Measurements from ENCODE around the gene TSPAN16.
"Not testable (repeated sequence)": the region's sequence is repeated elsewhere in the genome, so short reads cannot be mapped to it uniquely, and the experiment has no call there.

The TSPAN16 gene

DNA sequence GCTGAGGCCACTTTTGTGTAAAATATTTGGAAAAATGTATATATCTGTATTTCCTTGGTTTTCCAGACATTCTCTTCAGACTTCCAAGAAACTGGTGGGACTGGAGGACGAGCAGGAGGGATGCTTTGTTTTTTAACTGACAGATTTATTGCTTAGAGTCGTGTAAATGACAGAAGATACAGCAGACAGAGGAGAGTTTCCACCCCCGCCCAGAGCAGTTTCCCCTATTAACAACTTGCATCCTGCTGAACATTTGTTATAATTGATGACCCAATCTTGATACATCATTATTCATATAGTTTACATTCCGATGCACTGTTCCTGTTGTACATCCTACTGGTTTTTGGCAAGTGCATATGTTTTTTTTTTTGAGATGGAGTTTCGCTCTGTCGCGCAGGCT lies 26.6 kb upstream of the TSPAN16 start:
- DNase-seq: no peak

DNA sequence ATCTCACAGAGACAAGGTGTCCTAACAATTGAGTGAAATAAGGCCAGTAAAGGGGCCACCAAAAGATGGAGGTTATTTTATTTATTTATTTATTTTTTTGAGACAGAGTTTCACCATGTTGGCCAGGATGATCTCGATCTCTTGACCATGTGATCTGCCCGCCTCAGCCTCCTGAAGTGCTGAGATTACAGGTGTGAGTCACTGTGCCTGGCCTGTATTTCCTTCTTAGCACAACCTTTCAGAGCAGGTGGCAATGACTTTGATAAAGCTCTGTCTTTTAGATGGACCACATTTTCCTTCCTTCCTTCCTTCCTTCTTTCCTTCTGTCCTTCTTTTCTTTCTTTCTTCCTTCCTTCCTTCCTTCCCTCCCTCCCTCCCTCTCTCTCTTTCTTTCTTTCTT lies 22.7 kb upstream of the TSPAN16 start:
- DNase-seq: no peak

- DNase-seq: no peak
Observed at GRCh38 chr19:11273989-11274388, 22.0 kb upstream of the TSPAN16 start.

DNA sequence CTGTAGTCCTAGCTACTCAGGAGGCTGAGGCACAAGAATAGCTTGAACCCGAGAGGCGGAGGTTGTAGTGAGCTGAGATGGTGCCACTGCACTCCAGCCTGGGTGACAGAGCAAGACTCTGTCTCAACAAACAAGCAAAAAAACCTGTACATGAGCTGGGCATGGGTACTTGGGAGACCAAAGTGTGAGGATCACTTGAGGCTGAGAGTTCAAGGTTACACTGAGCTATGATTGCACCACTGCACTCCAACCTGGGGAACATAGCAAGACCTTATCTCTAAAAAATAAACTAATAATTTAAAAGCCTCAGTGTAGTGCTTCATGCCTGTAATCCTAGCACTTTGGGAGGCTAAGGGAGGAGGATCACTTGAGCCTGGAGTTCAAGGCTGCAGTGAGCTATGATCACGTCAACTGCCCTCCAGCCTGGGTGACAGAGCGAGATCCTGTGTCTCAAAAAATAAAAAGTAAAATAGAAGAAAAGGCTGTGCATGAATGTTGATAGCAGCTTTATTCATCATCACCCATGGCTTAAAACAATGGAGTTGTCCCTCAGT lies 21.4 kb upstream of the TSPAN16 start:
- no peak for DNase-seq

DNA sequence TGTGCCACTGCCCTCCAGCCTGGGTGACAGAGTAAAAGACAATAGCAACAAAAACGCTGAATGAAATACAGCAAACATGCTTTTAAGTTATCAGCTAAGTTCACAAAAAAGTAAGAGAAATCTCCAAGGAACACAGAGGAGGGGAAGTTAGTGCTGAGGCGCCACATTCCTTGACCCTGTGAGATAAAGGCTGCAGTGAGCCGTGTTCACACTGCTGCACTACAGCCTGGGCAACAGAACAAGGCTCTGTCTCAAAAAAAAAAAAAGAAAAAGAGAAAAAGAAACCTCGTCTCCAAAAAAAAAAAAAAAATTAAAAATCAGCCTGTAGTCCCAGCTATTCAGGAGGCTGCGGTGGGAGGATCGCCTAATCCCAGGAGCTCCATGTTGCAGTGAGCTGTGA lies 17.3 kb upstream of the TSPAN16 start:
- DNase-seq: no peak

DNA sequence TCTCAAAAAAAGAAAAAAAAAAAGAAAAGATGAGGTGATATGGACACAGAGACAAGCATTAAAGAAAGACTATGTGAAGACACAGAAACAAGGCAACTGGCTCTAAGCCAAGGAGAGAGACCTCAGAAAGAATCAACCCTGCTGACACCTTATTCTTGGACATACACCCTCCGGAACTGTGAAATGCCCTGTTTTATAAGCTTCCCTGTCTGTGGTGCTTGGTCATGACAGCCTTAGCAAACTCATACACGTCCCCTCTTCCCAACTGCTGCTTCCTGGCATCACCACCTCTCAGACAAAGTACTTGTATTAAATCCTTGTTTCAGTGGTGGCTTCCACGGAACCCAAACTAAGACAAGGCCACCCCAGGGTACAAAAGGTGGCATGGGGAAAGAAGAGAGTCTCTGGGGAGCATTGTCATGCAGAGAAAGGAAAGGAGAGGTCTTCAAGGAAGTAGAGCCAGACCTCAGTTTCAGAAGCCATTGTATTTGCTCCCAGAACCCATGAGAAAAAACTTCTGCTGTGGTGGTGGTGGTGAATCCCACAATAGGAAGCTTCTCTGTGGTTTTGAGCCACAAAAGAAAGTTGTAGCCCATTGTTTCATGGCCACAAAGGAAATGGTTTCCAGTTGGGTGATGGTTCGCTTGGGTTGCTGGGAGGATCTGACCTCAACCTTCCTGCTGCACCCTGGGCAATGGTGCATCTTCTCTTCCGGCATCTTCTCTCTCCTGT lies 16.3 kb upstream of the TSPAN16 start:
- DNase-seq: no peak

DNA sequence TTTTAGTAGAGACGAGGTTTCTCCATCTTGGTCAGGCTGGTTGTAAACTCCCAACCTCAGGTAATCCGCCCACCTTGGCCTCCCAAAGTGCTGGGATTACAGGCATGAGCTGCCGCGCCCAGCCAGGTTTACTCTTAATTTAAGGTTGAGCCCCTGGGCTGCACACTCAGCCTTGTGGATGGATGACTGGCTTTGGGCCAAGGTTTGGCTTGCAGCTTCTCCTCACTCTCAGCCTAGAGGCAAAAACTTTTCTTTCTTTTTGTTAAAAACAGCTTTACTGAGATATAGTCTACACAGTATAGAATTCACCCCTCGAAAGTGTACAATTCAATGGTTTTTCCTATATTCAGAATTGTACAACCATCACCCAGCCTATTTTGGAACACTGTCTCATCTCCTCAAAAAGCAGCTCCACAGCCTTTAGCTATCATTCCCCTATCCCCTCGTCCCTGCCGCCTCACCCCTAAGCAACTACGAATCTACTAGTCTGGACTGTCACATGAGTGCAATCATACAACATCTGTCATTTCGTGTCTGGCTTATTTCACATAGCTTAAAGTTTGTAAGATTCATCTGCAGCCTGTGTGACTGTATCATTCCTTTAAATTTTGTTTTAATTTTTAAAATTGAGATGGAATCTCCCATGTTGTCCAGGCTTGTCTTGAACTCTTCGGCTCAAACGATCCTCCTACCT lies 14.5 kb upstream of the TSPAN16 start:
- no peak for DNase-seq

GRCh38 chr19:11284515-11284914 lies 11.4 kb upstream of the TSPAN16 start:
- no peak for DNase-seq

GRCh38 chr19:11286312-11286974 lies 9.5 kb upstream of the TSPAN16 start:
- no peak for DNase-seq

- DNase-seq: no peak
Observed at GRCh38 chr19:11288349-11288748, 7.6 kb upstream of the TSPAN16 start.

- no peak for DNase-seq
Observed at GRCh38 chr19:11290256-11290655, 5.7 kb upstream of the TSPAN16 start.

- DNase-seq: no peak
Observed at GRCh38 chr19:11291415-11291814, 4.5 kb upstream of the TSPAN16 start.

DNA sequence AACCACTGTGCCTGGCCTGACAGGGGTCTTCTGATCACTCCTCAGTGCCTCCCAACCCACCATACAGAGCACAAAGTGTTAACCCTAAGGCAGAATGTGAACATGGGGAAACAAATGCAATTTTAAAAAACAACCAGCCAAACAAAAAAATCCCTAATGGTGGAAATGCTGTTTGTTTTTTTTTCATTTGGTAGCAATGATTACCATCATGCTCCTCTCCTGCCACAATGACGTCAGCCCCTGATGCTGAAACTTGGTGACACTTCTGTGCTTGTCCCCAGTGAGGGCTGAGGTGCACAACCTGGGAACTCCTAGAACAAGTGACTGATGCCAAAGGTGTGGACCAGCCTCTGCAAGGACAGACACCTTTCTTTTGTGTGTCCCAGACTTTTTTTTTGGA lies 4.0 kb upstream of the TSPAN16 start:
- DNase-seq: no peak

DNA sequence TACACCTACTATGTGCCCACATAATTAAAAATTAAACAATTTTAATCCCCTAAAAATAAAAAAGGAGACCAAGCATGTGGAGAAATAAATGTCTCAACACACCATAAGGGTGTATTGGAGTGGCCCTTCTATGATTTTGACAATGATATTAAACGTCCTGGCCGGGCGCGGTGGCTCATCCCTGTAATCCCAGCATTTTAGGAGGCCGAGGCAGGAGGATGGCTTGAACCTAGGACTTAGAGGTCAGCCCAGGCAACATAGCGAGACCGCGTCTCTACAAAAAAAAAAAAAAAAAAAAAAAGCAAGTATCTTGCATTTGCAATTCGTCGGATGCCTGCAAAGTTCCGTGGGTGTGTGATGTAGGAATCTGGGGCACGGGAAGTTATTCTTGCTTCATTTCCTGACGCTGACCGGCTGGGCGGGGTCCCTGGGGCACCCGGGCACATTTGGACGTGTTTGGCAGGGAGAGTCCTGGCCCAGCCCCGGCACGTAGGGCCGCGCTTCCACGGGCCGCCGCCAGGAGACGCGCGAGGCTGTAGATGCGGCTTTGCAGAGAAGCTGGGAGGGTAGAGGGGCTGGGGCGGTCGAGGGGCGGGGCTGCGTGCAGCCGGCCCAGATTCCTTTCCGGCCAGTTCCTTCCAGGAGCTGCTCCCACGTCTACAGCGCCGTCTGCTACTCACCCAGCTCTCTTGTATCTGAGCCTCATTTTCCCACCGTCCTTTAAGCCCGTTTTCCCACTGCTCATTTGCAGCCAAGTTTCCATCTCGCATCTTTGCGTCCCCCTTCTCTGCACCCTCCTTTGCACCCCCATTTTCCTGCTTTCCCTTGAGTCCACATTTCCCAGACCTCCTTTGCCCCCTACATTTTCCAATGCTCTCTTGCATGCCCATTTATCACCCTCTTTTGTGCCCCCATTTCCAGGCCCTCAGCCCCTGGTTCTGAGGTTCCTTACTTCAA lies 2.2 kb upstream of the TSPAN16 start:
- peak; percentile 81 for DNase-seq

- DNase-seq: no peak
Observed at GRCh38 chr19:11295180-11295579, 780 bp upstream of the TSPAN16 start.

GRCh38 chr19:11296264-11296663 lies 304 bp downstream of the TSPAN16 start:
- DNase-seq: no peak

- no peak for DNase-seq
Observed at GRCh38 chr19:11299946-11300810, 4.2 kb downstream of the TSPAN16 start.

DNA sequence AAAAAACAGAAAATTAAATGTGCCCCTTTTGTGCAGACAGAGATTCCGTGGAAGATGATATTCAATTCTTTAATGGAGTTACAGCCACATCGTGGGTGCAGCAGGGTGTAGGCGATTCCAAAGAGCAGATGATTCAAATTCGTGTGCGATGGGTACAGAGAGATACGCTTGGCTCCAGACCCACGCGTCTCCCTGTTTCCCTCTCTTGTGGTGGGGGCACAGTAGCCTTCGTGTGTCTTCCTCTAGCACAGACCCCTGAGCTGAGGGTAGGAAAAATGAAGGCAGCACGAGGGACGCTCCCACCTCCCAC lies 4.8 kb downstream of the TSPAN16 start:
- DNase-seq: no peak

DNA sequence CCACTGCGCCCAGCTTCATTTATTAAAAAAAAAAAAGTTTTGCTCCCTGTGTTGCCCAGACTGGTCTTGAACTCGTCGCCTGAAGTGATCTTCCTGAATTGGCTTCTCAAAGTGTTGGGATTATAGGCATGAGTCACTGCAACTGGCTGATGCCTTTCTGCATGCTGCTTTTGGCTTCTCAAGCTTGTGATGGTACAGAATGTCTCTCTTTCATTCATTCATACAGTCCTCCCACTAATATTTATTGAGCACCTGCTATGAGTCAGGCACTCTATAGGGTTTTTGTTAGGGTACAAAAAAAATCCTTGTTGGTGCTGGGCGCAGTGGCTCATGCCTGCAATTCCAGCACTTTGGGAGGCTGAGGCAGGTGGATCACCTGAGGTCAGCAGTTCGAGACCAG lies 9.0 kb downstream of the TSPAN16 start:
- DNase-seq: no peak

DNA sequence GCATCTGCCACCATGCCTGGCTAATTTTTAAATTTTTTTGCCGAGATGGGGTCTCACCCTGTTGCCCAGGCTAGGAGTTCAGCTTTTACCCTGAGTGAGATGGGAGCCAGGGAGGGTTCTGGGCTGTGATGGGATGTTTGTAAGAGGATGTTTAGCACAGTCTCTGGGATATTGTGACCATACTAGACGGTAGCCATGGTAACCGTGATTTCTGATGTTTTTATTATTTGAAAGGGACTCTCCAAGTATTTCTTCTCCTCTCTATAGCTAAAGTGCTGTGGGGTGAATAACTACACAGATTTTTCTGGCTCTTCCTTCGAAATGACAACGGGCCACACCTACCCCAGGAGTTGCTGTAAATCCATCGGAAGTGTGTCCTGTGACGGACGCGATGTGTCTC lies 10.4 kb downstream of the TSPAN16 start:
- DNase-seq: no peak

DNA sequence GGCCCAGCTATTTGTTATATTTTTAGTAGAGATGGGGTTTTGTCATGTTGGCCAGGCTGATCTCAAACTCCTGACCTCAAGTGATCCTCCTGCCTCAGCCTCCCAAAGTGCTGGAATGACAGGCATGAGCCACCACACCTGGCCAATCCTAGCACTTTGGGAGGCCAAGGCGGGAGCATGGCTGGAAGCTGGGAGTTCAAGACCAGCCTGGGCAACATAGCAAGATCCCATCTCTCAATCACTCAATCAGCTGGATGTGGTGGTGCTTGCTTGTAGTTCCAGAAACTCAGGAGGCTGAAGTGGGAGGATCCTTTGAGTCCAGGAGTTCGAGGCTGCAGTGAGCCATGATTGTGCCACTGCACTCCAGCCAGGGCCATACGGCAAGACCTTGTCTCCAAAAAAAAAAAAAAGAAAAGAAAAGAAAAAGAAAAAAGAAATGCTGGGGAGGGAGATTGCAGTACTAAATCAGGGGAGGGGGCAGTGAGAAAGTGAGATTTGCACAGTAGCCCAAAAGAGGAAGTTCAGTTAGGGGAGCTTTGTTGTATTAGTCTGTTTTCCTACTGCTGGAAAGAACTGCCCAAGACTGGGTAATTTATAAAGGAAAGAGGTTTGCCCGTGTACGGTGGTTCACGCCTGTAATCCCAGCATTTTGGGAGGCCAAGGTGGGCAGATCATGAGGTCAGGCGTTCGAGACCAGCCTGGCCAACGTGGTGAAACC lies 24.5 kb downstream of the TSPAN16 start:
- not testable (repeated sequence) for DNase-seq
